Fibroblast of pulmonary artery (primary cell): ENCODE data around the gene ZCCHC7.
A peak's percentile ranks its signal among the peaks of the same experiment; 100 is the strongest.

Source experiments
- DNase-seq: peaks from one replicate; pipeline ENCODE4 v3.0.0-alpha.2; 2010; ENCODE audit warnings: low read depth
- H3K4me3 ChIP-seq: replicated peaks from 2 replicates; pipeline ENCODE4 v1.5.1; 2011; ENCODE audit warnings: low read depth, mild to moderate bottlenecking, control low read depth, low read length, moderate library complexity
- CTCF ChIP-seq: IDR thresholded peaks from 2 replicates; pipeline ENCODE4 v1.5.1; 2011; ENCODE audit warnings: mild to moderate bottlenecking, control low read depth, low read length, inconsistent platforms; ENCODE audit errors: missing control alignments

ZCCHC7 gene

GRCh38 chr9:37266630-37267029 is 146.3 kb downstream of the ZCCHC7 start:
- no peak overlapping the region for H3K4me3 ChIP-seq
- DNase-seq: no peak
- no peak for TF ChIP-seq CTCF

- DNase-seq: no peak
- no peak for TF ChIP-seq CTCF
- no peak overlapping the region for H3K4me3 ChIP-seq
These were observed 148.8 kb downstream of the ZCCHC7 start for GRCh38 chr9:37269221-37269620.

GRCh38 chr9:37271679-37272078 is 151.3 kb downstream of the ZCCHC7 start:
- peak; percentile 45 for DNase-seq
- TF ChIP-seq CTCF: no peak

GRCh38 chr9:37273595-37273994 is 153.2 kb downstream of the ZCCHC7 start:
- DNase-seq: no peak
- H3K4me3 ChIP-seq: no peak overlapping the region
- TF ChIP-seq CTCF: no peak

More at GRCh38 chr9:37271679-37272078, 151.3 kb downstream of the ZCCHC7 start:
- no peak overlapping the region for H3K4me3 ChIP-seq

GRCh38 chr9:37281541-37281940 is 161.2 kb downstream of the ZCCHC7 start:
- TF ChIP-seq CTCF: no peak

GRCh38 chr9:37283730-37284325 is 163.5 kb downstream of the ZCCHC7 start:
- TF ChIP-seq CTCF: no peak
- no peak overlapping the region for H3K4me3 ChIP-seq
- DNase-seq: peak; percentile 38

More at GRCh38 chr9:37281541-37281940, 161.2 kb downstream of the ZCCHC7 start:
- H3K4me3 ChIP-seq: no peak overlapping the region
- no peak for DNase-seq

GRCh38 chr9:37284636-37285035 is 164.3 kb downstream of the ZCCHC7 start:
- TF ChIP-seq CTCF: no peak
- H3K4me3 ChIP-seq: no peak overlapping the region
- no peak for DNase-seq
